ENCODE measurements around the gene PRCC.
A peak's percentile ranks its signal among the peaks of the same experiment; 100 is the strongest.

Gene PRCC

DNA sequence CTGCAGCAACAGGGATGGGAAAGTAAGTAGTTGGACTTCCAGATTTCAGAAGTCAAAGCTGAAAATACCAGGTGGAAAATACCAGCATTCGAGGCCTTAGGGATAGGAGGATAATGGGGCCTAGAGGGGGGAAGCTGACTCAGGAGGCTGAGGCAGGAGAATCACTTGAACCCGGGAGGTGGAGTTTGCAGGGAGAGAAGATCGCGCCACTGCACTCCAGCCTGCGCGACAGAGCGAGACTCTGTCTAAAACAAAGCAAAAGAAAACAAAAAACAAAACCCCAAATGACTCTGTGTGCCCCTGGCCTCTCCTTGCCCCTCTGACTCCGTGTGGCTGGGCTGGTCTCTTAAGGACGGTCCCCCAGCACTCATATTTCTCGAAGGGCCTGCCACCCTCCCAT, 46.0 kb downstream of the PRCC start:
- H3K4me1 ChIP-seq (ENCODE audit: control insufficient read depth, insufficient read depth, low read length), result peaks cover 26% of the 10 kb centered on the region
- peak overlapping the region; percentile 58 for H3K4me3 ChIP-seq (ENCODE audit: low read length)
- peaks cover 3% of the 10 kb centered on the region for H3K27me3 ChIP-seq (ENCODE audit: control insufficient read depth, insufficient read depth, low read length)
- peak overlapping the region; percentile 35 for H3K9ac ChIP-seq (ENCODE audit: low read depth, low read length)
- H3K4me2 ChIP-seq (ENCODE audit: low read length), result peak overlapping the region; percentile 77
- H3K9me3 ChIP-seq (replicated peaks; ENCODE audit: low read length), result no peaks in the 10 kb centered on the region
- no peaks in the 10 kb centered on the region for H3K36me3 ChIP-seq (ENCODE audit: insufficient read depth, low read length)

GRCh38 chr1:156813750-156814570, 46.6 kb downstream of the PRCC start:
- Histone ChIP-seq H3K36me3 (ENCODE audit: insufficient read depth, low read length) (no peaks in the 10 kb centered on the region), H3K9ac (ENCODE audit: low read depth, low read length) (peak overlapping the region; percentile 35), H3K4me2 (ENCODE audit: low read length) (peak overlapping the region; percentile 77), H3K9me3 (replicated peaks; ENCODE audit: low read length) (no peaks in the 10 kb centered on the region), H3K4me3 (ENCODE audit: low read length) (peak overlapping the region; percentile 58), H3K27me3 (ENCODE audit: control insufficient read depth, insufficient read depth, low read length) (peaks cover 3% of the 10 kb centered on the region), H3K4me1 (ENCODE audit: control insufficient read depth, insufficient read depth, low read length) (peaks cover 26% of the 10 kb centered on the region)

DNA sequence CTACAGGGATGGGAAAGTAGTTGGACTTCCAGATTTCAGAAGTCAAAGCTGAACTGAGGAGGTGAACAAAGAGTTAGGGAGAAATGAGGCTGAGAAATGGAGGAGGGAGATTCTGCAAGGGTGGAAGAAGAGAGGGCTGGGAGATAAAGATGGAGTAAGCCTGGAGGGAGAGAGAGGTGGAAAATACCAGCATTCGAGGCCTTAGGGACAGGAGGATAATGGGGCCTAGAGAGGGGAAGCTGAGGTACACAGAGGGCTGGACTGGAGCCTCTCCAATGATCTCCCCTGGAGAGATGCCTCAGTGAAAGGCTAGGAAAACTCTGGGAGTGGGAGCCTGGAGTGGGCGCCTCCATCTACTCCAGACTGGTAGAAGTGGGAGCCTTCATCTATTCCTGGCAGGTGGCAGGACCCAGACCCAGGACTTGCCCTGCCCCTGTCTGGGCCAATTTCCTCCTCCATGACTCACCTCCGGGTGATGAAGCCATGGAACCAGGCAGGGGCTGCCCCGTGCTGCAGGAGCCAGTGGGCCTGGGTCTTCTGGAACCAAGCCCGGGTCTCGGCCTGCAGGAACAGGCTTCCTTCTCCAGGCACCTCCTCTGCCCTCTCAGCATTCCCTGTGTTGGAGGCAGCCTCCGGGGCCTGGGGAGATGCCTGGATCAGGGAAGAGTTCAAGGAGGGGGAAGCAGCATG, 47.4 kb downstream of the PRCC start:
- no peaks in the 10 kb centered on the region for H3K36me3 ChIP-seq (ENCODE audit: insufficient read depth, low read length)
- H3K4me1 ChIP-seq (ENCODE audit: control insufficient read depth, insufficient read depth, low read length), result peaks cover 26% of the 10 kb centered on the region
- H3K9me3 ChIP-seq (replicated peaks; ENCODE audit: low read length), result no peaks in the 10 kb centered on the region
- peaks cover 3% of the 10 kb centered on the region for H3K27me3 ChIP-seq (ENCODE audit: control insufficient read depth, insufficient read depth, low read length)
- H3K9ac ChIP-seq (ENCODE audit: low read depth, low read length), result no peak overlapping the region
- H3K4me3 ChIP-seq (ENCODE audit: low read length), result no peak overlapping the region
- no peak overlapping the region for H3K4me2 ChIP-seq (ENCODE audit: low read length)

DNA sequence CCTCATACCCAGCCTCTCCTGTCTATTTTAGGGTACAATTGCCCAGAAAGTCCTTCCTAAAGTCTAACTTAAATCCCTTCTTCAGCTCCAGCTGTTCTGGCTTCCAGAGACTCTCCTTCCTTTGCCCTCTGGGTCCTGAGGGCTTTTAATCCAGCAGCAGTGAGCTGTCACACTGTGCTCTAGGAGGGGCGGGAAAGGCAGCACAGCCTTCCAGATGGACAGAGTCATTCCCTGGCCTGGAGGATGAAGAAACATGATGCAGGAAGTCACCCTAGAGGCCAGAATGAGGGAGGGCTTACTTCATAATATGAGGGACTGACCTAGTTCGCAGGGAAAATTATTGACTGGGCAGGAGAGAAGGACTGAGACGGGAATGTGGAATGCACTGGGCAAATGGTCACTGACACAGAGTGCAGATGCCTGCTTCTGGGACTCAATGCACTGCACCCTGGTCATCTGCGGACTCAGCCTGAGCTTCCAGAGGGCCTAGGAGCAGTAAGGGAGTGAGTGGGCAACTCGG, 48.0 kb downstream of the PRCC start:
- Histone ChIP-seq H3K36me3 (ENCODE audit: insufficient read depth, low read length) (no peaks in the 10 kb centered on the region), H3K9me3 (replicated peaks; ENCODE audit: low read length) (no peaks in the 10 kb centered on the region), H3K27me3 (ENCODE audit: control insufficient read depth, insufficient read depth, low read length) (peaks cover 3% of the 10 kb centered on the region), H3K9ac (ENCODE audit: low read depth, low read length) (no peak overlapping the region), H3K4me1 (ENCODE audit: control insufficient read depth, insufficient read depth, low read length) (peaks cover 26% of the 10 kb centered on the region), H3K4me2 (ENCODE audit: low read length) (no peak overlapping the region), H3K4me3 (ENCODE audit: low read length) (no peak overlapping the region)

DNA sequence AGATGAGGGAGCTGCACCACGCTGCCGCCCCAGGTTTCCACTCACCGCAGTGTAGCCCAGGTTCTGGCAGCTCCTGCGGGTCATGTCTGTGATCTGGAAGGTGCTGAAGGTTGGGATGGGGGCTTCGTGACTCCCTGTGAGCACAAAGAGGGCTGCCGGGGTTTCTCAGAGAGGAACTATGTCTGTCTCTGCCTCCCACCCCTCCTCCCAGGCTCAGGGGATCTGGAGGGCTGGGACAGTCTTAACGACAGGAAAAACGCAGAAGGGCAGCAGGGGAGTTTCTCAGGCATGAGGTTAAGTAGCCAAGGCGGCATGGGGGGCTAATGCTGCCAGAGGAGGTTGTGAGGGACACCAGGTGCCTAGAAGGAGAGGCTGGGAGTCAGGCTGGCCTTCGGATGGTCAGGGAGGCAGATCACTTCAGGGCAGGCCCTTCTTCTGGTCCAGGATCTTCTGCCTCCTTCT, 48.7 kb downstream of the PRCC start:
- no peaks in the 10 kb centered on the region for H3K9me3 ChIP-seq (replicated peaks; ENCODE audit: low read length)
- no peak overlapping the region for H3K9ac ChIP-seq (ENCODE audit: low read depth, low read length)
- no peaks in the 10 kb centered on the region for H3K36me3 ChIP-seq (ENCODE audit: insufficient read depth, low read length)
- peaks cover 4% of the 10 kb centered on the region for H3K27me3 ChIP-seq (ENCODE audit: control insufficient read depth, insufficient read depth, low read length)
- H3K4me3 ChIP-seq (ENCODE audit: low read length), result no peak overlapping the region
- no peak overlapping the region for H3K4me2 ChIP-seq (ENCODE audit: low read length)
- H3K4me1 ChIP-seq (ENCODE audit: control insufficient read depth, insufficient read depth, low read length), result peaks cover 26% of the 10 kb centered on the region

DNA sequence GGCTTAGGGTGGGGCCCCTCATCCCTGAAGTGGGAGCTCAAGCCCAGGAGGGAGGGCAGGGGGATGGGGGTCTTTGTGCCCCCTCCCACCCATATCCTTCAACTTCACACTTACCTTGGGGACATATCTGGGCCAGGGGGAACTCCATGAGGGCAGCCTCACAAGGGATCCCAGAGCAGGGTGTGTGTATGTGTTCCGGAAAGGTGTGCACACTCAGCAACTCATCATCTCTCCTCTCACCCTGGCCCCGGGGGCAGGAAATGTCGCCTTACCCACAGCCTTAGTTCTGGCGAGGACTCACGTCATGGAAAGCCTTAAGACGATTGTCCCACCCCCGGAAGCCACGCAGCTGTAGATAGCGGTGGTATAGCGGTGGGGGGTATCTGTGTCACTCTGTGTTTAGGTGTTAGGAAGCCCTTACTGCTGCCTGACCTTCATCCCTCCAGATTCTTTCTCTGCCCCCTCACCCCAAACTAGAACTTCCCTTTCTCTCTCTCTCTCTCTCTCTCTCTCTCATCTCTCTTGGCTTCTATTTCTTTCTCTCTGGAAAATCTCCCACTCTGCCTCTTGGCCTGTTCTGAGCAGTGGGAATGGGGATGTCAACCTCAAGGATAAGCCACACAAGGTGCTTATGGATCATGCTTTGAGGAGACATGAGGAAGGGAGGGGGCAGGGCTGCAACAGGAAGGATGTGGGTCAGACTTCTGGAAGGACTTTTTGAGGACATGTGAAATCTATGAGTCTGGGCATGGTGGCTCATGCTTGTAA, 49.4 kb downstream of the PRCC start, which contains the start of gene SH2D2A:
Gene SH2D2A, minus strand, starts transcription at position 288 of the 768 bp plus-strand sequence. Its CDS starts 140 bp downstream, at position 148.
- Histone ChIP-seq H3K4me2 (ENCODE audit: low read length) (no peak within 1 kb of the TSS), H3K36me3 (ENCODE audit: insufficient read depth, low read length) (no peaks in the 10 kb centered on the region), H3K9ac (ENCODE audit: low read depth, low read length) (no peak within 1 kb of the TSS), H3K9me3 (replicated peaks; ENCODE audit: low read length) (no peaks in the 10 kb centered on the region), H3K27me3 (ENCODE audit: control insufficient read depth, insufficient read depth, low read length) (peaks cover 9% of the 10 kb centered on the region), H3K4me3 (ENCODE audit: low read length) (no peak within 1 kb of the TSS), H3K4me1 (ENCODE audit: control insufficient read depth, insufficient read depth, low read length) (peaks cover 26% of the 10 kb centered on the region)

DNA sequence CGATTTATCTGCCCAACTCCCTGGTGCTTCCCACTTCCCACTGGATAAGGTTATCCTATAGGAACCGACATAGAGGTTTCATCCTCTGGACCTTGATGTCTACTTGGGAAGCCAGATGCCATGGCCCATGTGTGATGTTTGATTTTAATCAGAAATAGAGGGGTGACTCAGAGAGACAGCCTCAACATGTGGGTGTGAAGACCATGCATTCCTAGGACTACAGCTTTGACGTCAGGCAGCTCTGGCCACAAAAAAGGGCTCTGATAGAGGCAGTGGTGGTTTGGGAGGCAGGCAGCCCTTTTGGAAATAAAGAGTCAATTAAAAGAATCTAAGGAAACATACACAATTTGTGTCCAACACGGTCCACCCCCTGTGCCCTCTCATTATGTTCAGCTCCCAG, 54.5 kb downstream of the PRCC start:
- Histone ChIP-seq H3K36me3 (ENCODE audit: insufficient read depth, low read length) (no peaks in the 10 kb centered on the region), H3K4me2 (ENCODE audit: low read length) (no peak overlapping the region), H3K9me3 (replicated peaks; ENCODE audit: low read length) (no peaks in the 10 kb centered on the region), H3K27me3 (ENCODE audit: control insufficient read depth, insufficient read depth, low read length) (peaks cover 38% of the 10 kb centered on the region), H3K9ac (ENCODE audit: low read depth, low read length) (no peak overlapping the region), H3K4me3 (ENCODE audit: low read length) (no peak overlapping the region), H3K4me1 (ENCODE audit: control insufficient read depth, insufficient read depth, low read length) (no peaks in the 10 kb centered on the region)

- H3K9ac ChIP-seq (ENCODE audit: low read depth, low read length), result no peak overlapping the region
- peaks cover 38% of the 10 kb centered on the region for H3K27me3 ChIP-seq (ENCODE audit: control insufficient read depth, insufficient read depth, low read length)
- H3K4me1 ChIP-seq (ENCODE audit: control insufficient read depth, insufficient read depth, low read length), result no peaks in the 10 kb centered on the region
- H3K4me2 ChIP-seq (ENCODE audit: low read length), result no peak overlapping the region
- no peaks in the 10 kb centered on the region for H3K9me3 ChIP-seq (replicated peaks; ENCODE audit: low read length)
- H3K4me3 ChIP-seq (ENCODE audit: low read length), result no peak overlapping the region
- no peaks in the 10 kb centered on the region for H3K36me3 ChIP-seq (ENCODE audit: insufficient read depth, low read length)
Observed at GRCh38 chr1:156822680-156823079, 55.3 kb downstream of the PRCC start.

GRCh38 chr1:156823210-156823790, 56.0 kb downstream of the PRCC start:
- no peaks in the 10 kb centered on the region for H3K9me3 ChIP-seq (replicated peaks; ENCODE audit: low read length)
- H3K27me3 ChIP-seq (ENCODE audit: control insufficient read depth, insufficient read depth, low read length), result peaks cover 41% of the 10 kb centered on the region
- no peaks in the 10 kb centered on the region for H3K36me3 ChIP-seq (ENCODE audit: insufficient read depth, low read length)
- H3K4me2 ChIP-seq (ENCODE audit: low read length), result no peak overlapping the region
- no peaks in the 10 kb centered on the region for H3K4me1 ChIP-seq (ENCODE audit: control insufficient read depth, insufficient read depth, low read length)
- H3K4me3 ChIP-seq (ENCODE audit: low read length), result no peak overlapping the region
- no peak overlapping the region for H3K9ac ChIP-seq (ENCODE audit: low read depth, low read length)

DNA sequence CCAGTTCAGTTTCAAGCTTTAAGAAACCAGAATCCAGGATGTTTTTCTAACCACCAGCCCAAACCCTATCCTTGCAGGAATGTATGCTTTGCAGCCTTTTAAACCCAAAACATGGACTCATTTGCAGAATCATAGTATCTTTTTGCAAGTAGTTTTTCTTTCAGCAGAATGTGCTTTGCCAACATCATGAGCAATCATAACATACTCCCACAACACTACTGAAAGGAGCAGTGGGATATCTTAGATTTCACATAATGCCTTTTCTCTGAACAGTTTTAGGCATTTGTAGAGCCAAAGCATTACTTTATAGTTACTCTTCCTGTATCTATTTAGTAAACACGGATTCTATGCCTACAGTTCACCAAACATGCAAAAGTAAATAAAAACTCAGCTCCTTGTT, 59.3 kb downstream of the PRCC start:
- Histone ChIP-seq H3K4me2 (ENCODE audit: low read length) (no peak overlapping the region), H3K4me3 (ENCODE audit: low read length) (no peak overlapping the region)

More for the DNA sequence above, 59.3 kb downstream of the PRCC start:
- no peaks in the 10 kb centered on the region for H3K36me3 ChIP-seq (ENCODE audit: insufficient read depth, low read length)
- peaks cover 57% of the 10 kb centered on the region for H3K27me3 ChIP-seq (ENCODE audit: control insufficient read depth, insufficient read depth, low read length)
- no peak overlapping the region for H3K9ac ChIP-seq (ENCODE audit: low read depth, low read length)
- H3K9me3 ChIP-seq (replicated peaks; ENCODE audit: low read length), result no peaks in the 10 kb centered on the region
- H3K4me1 ChIP-seq (ENCODE audit: control insufficient read depth, insufficient read depth, low read length), result no peaks in the 10 kb centered on the region
